Measurements from ENCODE around the gene KANSL3.
"Not testable (repeated sequence)": the region's sequence is repeated elsewhere in the genome, so short reads cannot be mapped to it uniquely, and the experiment has no call there.

The KANSL3 gene

GRCh38 chr2:96557421-96557820 lies 80.7 kb downstream of the KANSL3 start:
- DNase-seq (ENCODE audit: low read depth), result not testable (repeated sequence)

- peak; percentile 6 for DNase-seq (ENCODE audit: low read depth)
Measured at GRCh38 chr2:96556441-96557330, 81.4 kb downstream of the KANSL3 start.

- DNase-seq (ENCODE audit: low read depth), result no peak
Measured at GRCh38 chr2:96555146-96555610, 82.9 kb downstream of the KANSL3 start.

- peak; percentile 54 for DNase-seq (ENCODE audit: low read depth)
Measured at GRCh38 chr2:96554293-96555145, 83.6 kb downstream of the KANSL3 start.

GRCh38 chr2:96553957-96554292 lies 84.2 kb downstream of the KANSL3 start:
- not testable (repeated sequence) for DNase-seq (ENCODE audit: low read depth)

GRCh38 chr2:96553176-96553956 lies 84.7 kb downstream of the KANSL3 start:
- DNase-seq (ENCODE audit: low read depth), result no peak

- no peak for DNase-seq (ENCODE audit: low read depth)
Measured at GRCh38 chr2:96552315-96553175, 85.6 kb downstream of the KANSL3 start.

- DNase-seq (ENCODE audit: low read depth), result no peak
Measured at GRCh38 chr2:96551605-96552314, 86.4 kb downstream of the KANSL3 start.

GRCh38 chr2:96550787-96551604 lies 87.1 kb downstream of the KANSL3 start:
- DNase-seq (ENCODE audit: low read depth), result no peak

GRCh38 chr2:96549967-96550786 lies 87.9 kb downstream of the KANSL3 start:
- DNase-seq (ENCODE audit: low read depth), result no peak

- DNase-seq (ENCODE audit: low read depth), result no peak
Measured at GRCh38 chr2:96549466-96549785, 88.7 kb downstream of the KANSL3 start.

GRCh38 chr2:96548558-96549465 lies 89.3 kb downstream of the KANSL3 start:
- no peak for DNase-seq (ENCODE audit: low read depth)

- no peak for DNase-seq (ENCODE audit: low read depth)
Measured at GRCh38 chr2:96547731-96548171, 90.4 kb downstream of the KANSL3 start.

- DNase-seq (ENCODE audit: low read depth), result no peak
Measured at GRCh38 chr2:96547203-96547641, 90.9 kb downstream of the KANSL3 start.

- no peak for DNase-seq (ENCODE audit: low read depth)
Measured at GRCh38 chr2:96546797-96547196, 91.3 kb downstream of the KANSL3 start.

GRCh38 chr2:96546321-96546720 lies 91.8 kb downstream of the KANSL3 start:
- no peak for DNase-seq (ENCODE audit: low read depth)

All from stimulated activated CD8-positive, alpha-beta memory T cell treated with anti-CD3 and anti-CD28 coated beads, Interleukin-12 subunit alpha, Interleukin-12 subunit beta, amount 100 ng/mL, for 1 hour (primary cell).